ENCODE results near the gene ACAP3.

Gene ACAP3

GRCh38 chr1:1322418-1322817, 14.7 kb upstream of the ACAP3 start:
- no peaks in the 10 kb centered on the region for H3K9me3 ChIP-seq (replicated peaks; ENCODE audit: insufficient read depth, low read length)
- no peaks in the 10 kb centered on the region for H3K9me2 ChIP-seq (replicated peaks; ENCODE audit: insufficient read depth, low read length)
- H2AFZ ChIP-seq (ENCODE audit: low read length) = no peak overlapping the region
- no peak overlapping the region for H3K27ac ChIP-seq (ENCODE audit: low read length)
- no peak overlapping the region for H3K4me3 ChIP-seq (ENCODE audit: low read length)
- peaks cover 12% of the 10 kb centered on the region; the same call in 1 of the 2 replicates for H4K20me1 ChIP-seq (ENCODE audit: insufficient read depth, low read length)
- no peaks in the 10 kb centered on the region for H3K27me3 ChIP-seq (replicated peaks; ENCODE audit: insufficient read depth, low read length)
- no peak overlapping the region for H3K4me2 ChIP-seq (ENCODE audit: low read depth, low read length)
- peaks cover 9% of the 10 kb centered on the region; the same call in 1 of the 2 replicates for H3F3A ChIP-seq (ENCODE audit: insufficient read depth, low read length)
- no peak overlapping the region for H3K9ac ChIP-seq (ENCODE audit: low read length)
- peaks cover 3% of the 10 kb centered on the region; the same call in 1 of the 2 replicates for H3K4me1 ChIP-seq (ENCODE audit: low read length)
- TF ChIP-seq CTCF (IDR thresholded peaks at IDR 0.05; ENCODE audit: low read length) (no peak), EZH2phosphoT487 (IDR thresholded peaks at IDR 0.05; ENCODE audit: low read length) (no peak), EZH2 (optimal IDR thresholded peaks at IDR 0.05; ENCODE audit: low read depth, low read length) (no peak)
- H3K79me2 ChIP-seq (ENCODE audit: low read length) = peaks cover 82% of the 10 kb centered on the region
- 0 out of 2 replicates have a peak, but pooled peaks cover 3% of the 10 kb centered on the region for H3K36me3 ChIP-seq (replicated peaks; ENCODE audit: insufficient read depth, low read length)
- DNase-seq = no peak

GRCh38 chr1:1321477-1321876, 13.7 kb upstream of the ACAP3 start:
- H3K36me3 ChIP-seq (replicated peaks; ENCODE audit: insufficient read depth, low read length) = 0 out of 2 replicates have a peak, but pooled peaks cover 5% of the 10 kb centered on the region
- DNase-seq = no peak
- H3K79me2 ChIP-seq (ENCODE audit: low read length) = peaks cover 77% of the 10 kb centered on the region
- no peaks in the 10 kb centered on the region for H3K27me3 ChIP-seq (replicated peaks; ENCODE audit: insufficient read depth, low read length)
- peaks cover 12% of the 10 kb centered on the region; the same call in 1 of the 2 replicates for H4K20me1 ChIP-seq (ENCODE audit: insufficient read depth, low read length)
- H2AFZ ChIP-seq (ENCODE audit: low read length) = no peak overlapping the region
- H3K9me3 ChIP-seq (replicated peaks; ENCODE audit: insufficient read depth, low read length) = no peaks in the 10 kb centered on the region
- H3K9ac ChIP-seq (ENCODE audit: low read length) = no peak overlapping the region
- H3K4me2 ChIP-seq (ENCODE audit: low read depth, low read length) = no peak overlapping the region
- H3F3A ChIP-seq (ENCODE audit: insufficient read depth, low read length) = peaks cover 11% of the 10 kb centered on the region; the same call in 1 of the 2 replicates
- H3K9me2 ChIP-seq (replicated peaks; ENCODE audit: insufficient read depth, low read length) = no peaks in the 10 kb centered on the region
- peaks cover 3% of the 10 kb centered on the region; the same call in 1 of the 2 replicates for H3K4me1 ChIP-seq (ENCODE audit: low read length)
- no peak overlapping the region for H3K4me3 ChIP-seq (ENCODE audit: low read length)
- no peak overlapping the region for H3K27ac ChIP-seq (ENCODE audit: low read length)
- no peak for TF ChIP-seq EZH2 (optimal IDR thresholded peaks at IDR 0.05; ENCODE audit: low read depth, low read length)
- TF ChIP-seq CTCF (IDR thresholded peaks at IDR 0.05; ENCODE audit: low read length) = no peak
- TF ChIP-seq EZH2phosphoT487 (IDR thresholded peaks at IDR 0.05; ENCODE audit: low read length) = no peak

- no peak overlapping the region for H3K9ac ChIP-seq (ENCODE audit: low read length)
- H3K36me3 ChIP-seq (replicated peaks; ENCODE audit: insufficient read depth, low read length) = 0 out of 2 replicates have a peak, but pooled peaks cover 5% of the 10 kb centered on the region
- no peak overlapping the region for H3K27ac ChIP-seq (ENCODE audit: low read length)
- DNase-seq = no peak
- H3K79me2 ChIP-seq (ENCODE audit: low read length) = peaks cover 71% of the 10 kb centered on the region
- no peak overlapping the region for H3K4me3 ChIP-seq (ENCODE audit: low read length)
- H4K20me1 ChIP-seq (ENCODE audit: insufficient read depth, low read length) = peaks cover 12% of the 10 kb centered on the region; the same call in 1 of the 2 replicates
- H3K4me2 ChIP-seq (ENCODE audit: low read depth, low read length) = no peak overlapping the region
- H3K9me3 ChIP-seq (replicated peaks; ENCODE audit: insufficient read depth, low read length) = no peaks in the 10 kb centered on the region
- peaks cover 3% of the 10 kb centered on the region; the same call in 1 of the 2 replicates for H3K4me1 ChIP-seq (ENCODE audit: low read length)
- peaks cover 11% of the 10 kb centered on the region; the same call in 1 of the 2 replicates for H3F3A ChIP-seq (ENCODE audit: insufficient read depth, low read length)
- no peaks in the 10 kb centered on the region for H3K9me2 ChIP-seq (replicated peaks; ENCODE audit: insufficient read depth, low read length)
- H3K27me3 ChIP-seq (replicated peaks; ENCODE audit: insufficient read depth, low read length) = no peaks in the 10 kb centered on the region
- no peak for TF ChIP-seq EZH2 (optimal IDR thresholded peaks at IDR 0.05; ENCODE audit: low read depth, low read length)
- TF ChIP-seq EZH2phosphoT487 (IDR thresholded peaks at IDR 0.05; ENCODE audit: low read length) = no peak
- TF ChIP-seq CTCF (IDR thresholded peaks at IDR 0.05; ENCODE audit: low read length) = no peak
- H2AFZ ChIP-seq (ENCODE audit: low read length) = no peak overlapping the region
Observed at GRCh38 chr1:1320666-1321448, 13.1 kb upstream of the ACAP3 start.

All from MM.1S (cell line).